Measurements from ENCODE around the gene MAK. TPM values are rescaled to one million over a fixed set of nuclear protein-coding genes. Genes with fewer than 3 reads are reported as not detected.

MAK gene
- polyA plus RNA-seq, 1 donor from 2014 or later, result not detected

- Histone ChIP-seq H3K27ac (ENCODE audit: low read length) (no peak overlapping the region), H3K4me3 (ENCODE audit: low read length) (peak overlapping the region; percentile 91), H3K9ac (ENCODE audit: low read length) (peak overlapping the region; percentile 61), H3K4me2 (ENCODE audit: low read length) (peak overlapping the region; percentile 94), H3K9me3 (ENCODE audit: low read length) (no peaks in the 10 kb centered on the region), H3K9me2 (ENCODE audit: insufficient read depth, low read length) (no peaks in the 10 kb centered on the region), H3K27me3 (ENCODE audit: insufficient read depth, low read depth, low read length) (peaks cover 27% of the 10 kb centered on the region), H3K36me3 (ENCODE audit: insufficient read depth, low read length) (no peaks in the 10 kb centered on the region), H3F3A (ENCODE audit: insufficient read depth, low read length, poor library complexity, severe bottlenecking) (no peaks in the 10 kb centered on the region), H3K79me2 (replicated peaks; ENCODE audit: insufficient read depth, low read length) (no peaks in the 10 kb centered on the region), H2AFZ (ENCODE audit: low read depth, low read length) (no peak overlapping the region), H4K20me1 (ENCODE audit: insufficient read depth) (no peaks in the 10 kb centered on the region)
- TF ChIP-seq EZH2 (IDR thresholded peaks at IDR 0.05; ENCODE audit: borderline replicate concordance, insufficient read depth, low read length, poor library complexity, severe bottlenecking) (no peak), REST (IDR thresholded peaks at IDR 0.05; ENCODE audit: borderline replicate concordance) (no peak), MXI1 (conservative IDR thresholded peaks at IDR 0.05; ENCODE audit: poor library complexity, severe bottlenecking) (no peak), EP300 (conservative IDR thresholded peaks at IDR 0.05; ENCODE audit: poor library complexity, severe bottlenecking) (no peak), TAF1 (IDR thresholded peaks at IDR 0.05; ENCODE audit: low read depth) (no peak), POLR2AphosphoS5 (IDR thresholded peaks at IDR 0.05) (peak; percentile 54)
Observed at GRCh38 chr6:10837622-10837994, 731 bp downstream of the MAK start.

- Histone ChIP-seq H3K9me3 (ENCODE audit: low read length) (no peaks in the 10 kb centered on the region), H3K79me2 (replicated peaks; ENCODE audit: insufficient read depth, low read length) (no peaks in the 10 kb centered on the region), H3K27me3 (ENCODE audit: insufficient read depth, low read depth, low read length) (peaks cover 27% of the 10 kb centered on the region), H3F3A (ENCODE audit: insufficient read depth, low read length, poor library complexity, severe bottlenecking) (no peaks in the 10 kb centered on the region), H4K20me1 (ENCODE audit: insufficient read depth) (no peaks in the 10 kb centered on the region), H3K27ac (ENCODE audit: low read length) (no peak overlapping the region), H2AFZ (ENCODE audit: low read depth, low read length) (no peak overlapping the region), H3K9me2 (ENCODE audit: insufficient read depth, low read length) (no peaks in the 10 kb centered on the region), H3K36me3 (ENCODE audit: insufficient read depth, low read length) (no peaks in the 10 kb centered on the region), H3K4me3 (ENCODE audit: low read length) (peak overlapping the region; percentile 91), H3K9ac (ENCODE audit: low read length) (no peak overlapping the region), H3K4me2 (ENCODE audit: low read length) (no peak overlapping the region)
- no peak for TF ChIP-seq REST (IDR thresholded peaks at IDR 0.05; ENCODE audit: borderline replicate concordance)
- TF ChIP-seq EP300 (conservative IDR thresholded peaks at IDR 0.05; ENCODE audit: poor library complexity, severe bottlenecking), result no peak
- TF ChIP-seq TAF1 (IDR thresholded peaks at IDR 0.05; ENCODE audit: low read depth), result no peak
- TF ChIP-seq SMC3 (conservative IDR thresholded peaks at IDR 0.05; ENCODE audit: poor library complexity), result no peak
- TF ChIP-seq RAD21 (conservative IDR thresholded peaks at IDR 0.05), result no peak
- TF ChIP-seq MXI1 (conservative IDR thresholded peaks at IDR 0.05; ENCODE audit: poor library complexity, severe bottlenecking), result no peak
- no peak for TF ChIP-seq POLR2AphosphoS5 (IDR thresholded peaks at IDR 0.05)
- TF ChIP-seq CTCF (IDR thresholded peaks at IDR 0.05; ENCODE audit: poor library complexity, severe bottlenecking), result no peak
- TF ChIP-seq EZH2 (IDR thresholded peaks at IDR 0.05; ENCODE audit: borderline replicate concordance, insufficient read depth, low read length, poor library complexity, severe bottlenecking), result no peak
Observed at GRCh38 chr6:10837009-10837621, 1.2 kb downstream of the MAK start.
